ENCODE data around the gene CHCHD6. TPM values are rescaled to one million over a fixed set of nuclear protein-coding genes. Genes with fewer than 3 reads are reported as not detected.

Gene CHCHD6
- total and polyA plus RNA-seq, 12 donors: 10.6 to 22.5 (median 17.6) TPM

DNA sequence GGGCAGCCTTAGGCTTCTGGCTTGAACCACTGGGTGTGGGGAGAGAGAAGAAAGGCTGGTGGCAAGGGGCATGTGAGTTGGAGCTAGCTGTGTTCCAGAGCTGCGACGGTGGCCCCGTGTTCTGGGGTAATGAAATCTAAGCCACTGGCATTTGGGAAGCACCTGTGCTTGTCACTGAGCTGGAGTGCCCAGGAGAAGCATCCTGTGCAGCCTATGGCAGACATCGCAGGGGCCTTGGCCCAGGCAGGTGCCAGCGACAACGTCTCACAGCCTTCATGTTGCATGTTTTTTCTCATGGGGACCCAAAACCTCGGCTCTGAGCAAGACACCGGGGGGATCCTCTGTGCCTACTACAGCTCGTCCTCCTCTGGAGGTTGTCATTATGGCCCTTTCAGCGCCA, 187.8 kb downstream of the CHCHD6 start:
- Histone ChIP-seq H3K27me3 (no peaks in the 10 kb centered on the region), H3K4me3 (no peak overlapping the region), H3K9me3 (replicated peaks in 1 of 3) (no peaks in the 10 kb centered on the region), H3K27ac (no peak overlapping the region), H3K36me3 (replicated peaks in 1 of 2) (no peaks in the 10 kb centered on the region), H3K4me1 (replicated peaks in 1 of 2) (peaks cover 11 to 27% of the 10 kb centered on the region in 2 donors)
- intact Hi-C loops (cut with DNase I): no loop called here
- TF ChIP-seq, protein P1, sequence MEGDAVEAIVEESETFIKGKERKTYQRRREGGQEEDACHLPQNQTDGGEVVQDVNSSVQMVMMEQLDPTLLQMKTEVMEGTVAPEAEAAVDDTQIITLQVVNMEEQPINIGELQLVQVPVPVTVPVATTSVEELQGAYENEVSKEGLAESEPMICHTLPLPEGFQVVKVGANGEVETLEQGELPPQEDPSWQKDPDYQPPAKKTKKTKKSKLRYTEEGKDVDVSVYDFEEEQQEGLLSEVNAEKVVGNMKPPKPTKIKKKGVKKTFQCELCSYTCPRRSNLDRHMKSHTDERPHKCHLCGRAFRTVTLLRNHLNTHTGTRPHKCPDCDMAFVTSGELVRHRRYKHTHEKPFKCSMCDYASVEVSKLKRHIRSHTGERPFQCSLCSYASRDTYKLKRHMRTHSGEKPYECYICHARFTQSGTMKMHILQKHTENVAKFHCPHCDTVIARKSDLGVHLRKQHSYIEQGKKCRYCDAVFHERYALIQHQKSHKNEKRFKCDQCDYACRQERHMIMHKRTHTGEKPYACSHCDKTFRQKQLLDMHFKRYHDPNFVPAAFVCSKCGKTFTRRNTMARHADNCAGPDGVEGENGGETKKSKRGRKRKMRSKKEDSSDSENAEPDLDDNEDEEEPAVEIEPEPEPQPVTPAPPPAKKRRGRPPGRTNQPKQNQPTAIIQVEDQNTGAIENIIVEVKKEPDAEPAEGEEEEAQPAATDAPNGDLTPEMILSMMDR (IDR thresholded peaks at IDR 0.05): no peak
- TF ChIP-seq POLR2A (IDR thresholded peaks at IDR 0.05): no peak
- 96 to 99% (median 98%) methylated on average over 7 to 10 of the region's 10 CpGs for WGBS, 4 donors
- no peak for DNase-seq

DNA sequence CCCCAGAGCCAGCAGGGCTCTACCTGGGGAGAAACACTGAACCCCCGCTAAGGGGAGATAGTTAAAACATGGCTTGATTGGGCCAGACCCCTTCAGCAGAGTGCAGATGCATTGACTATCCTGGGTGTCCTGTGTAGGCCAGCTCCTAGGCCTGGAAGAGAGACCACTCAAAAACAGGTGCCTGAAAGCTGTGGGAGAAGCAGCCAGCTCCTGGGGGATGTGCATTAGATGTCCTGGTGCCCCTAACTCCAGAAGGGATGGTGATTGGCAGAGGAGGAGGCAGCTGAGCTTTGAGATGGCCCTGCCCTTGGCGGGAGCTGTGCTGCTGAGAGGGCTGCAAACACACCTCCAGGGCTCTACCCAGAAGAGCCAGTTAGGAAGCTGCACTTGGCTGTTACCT, 189.6 kb downstream of the CHCHD6 start:
- Histone ChIP-seq H3K9me3 (replicated peaks in 1 of 3) (no peaks in the 10 kb centered on the region), H3K4me1 (replicated peaks in 1 of 2) (peaks cover 11 to 26% of the 10 kb centered on the region in 2 donors), H3K27me3 (no peaks in the 10 kb centered on the region), H3K27ac (no peak overlapping the region), H3K36me3 (replicated peaks in 1 of 2) (no peaks in the 10 kb centered on the region), H3K4me3 (no peak overlapping the region)
- TF ChIP-seq POLR2A (IDR thresholded peaks at IDR 0.05): no peak
- no peak for DNase-seq
- 87 to 100% (median 93%) methylated on average over 2 of the region's 2 CpGs for WGBS, 4 donors
- intact Hi-C loops (cut with DNase I): no loop called here

DNA sequence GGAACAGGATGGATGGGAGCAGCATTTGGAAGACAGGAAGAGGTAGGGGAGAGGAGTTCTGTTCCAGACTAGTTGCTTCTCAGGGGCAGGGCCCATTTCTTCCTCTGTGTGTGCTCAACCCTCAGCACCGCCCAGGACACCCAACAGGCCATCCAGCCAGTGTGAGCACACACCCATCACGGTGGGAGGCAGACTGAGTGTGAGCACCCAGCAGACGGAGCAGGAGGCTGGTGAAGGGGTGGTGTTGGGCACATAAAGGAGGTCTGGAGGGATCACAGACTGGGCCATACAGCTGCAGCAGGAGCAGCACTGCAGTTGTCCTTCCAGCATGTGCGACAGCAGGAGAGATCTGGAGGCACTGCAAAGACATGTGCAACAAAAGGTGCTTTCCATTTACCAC, 190.4 kb downstream of the CHCHD6 start:
- no peaks in the 10 kb centered on the region for H3K27me3 ChIP-seq
- no peaks in the 10 kb centered on the region for H3K36me3 ChIP-seq (replicated peaks in 1 of 2)
- no peak for DNase-seq
- H3K27ac ChIP-seq: no peak overlapping the region
- no peak overlapping the region for H3K4me3 ChIP-seq
- TF ChIP-seq POLR2A (IDR thresholded peaks at IDR 0.05): no peak
- TF ChIP-seq, protein P1 (IDR thresholded peaks at IDR 0.05): no peak
- H3K9me3 ChIP-seq (replicated peaks in 1 of 3): no peaks in the 10 kb centered on the region
- intact Hi-C loops (cut with DNase I): no loop called here
- H3K4me1 ChIP-seq (replicated peaks in 1 of 2): peaks cover 11 to 26% of the 10 kb centered on the region in 2 donors
- 95 to 100% (median 97%) methylated on average over 4 of the region's 4 CpGs for WGBS, 4 donors

DNA sequence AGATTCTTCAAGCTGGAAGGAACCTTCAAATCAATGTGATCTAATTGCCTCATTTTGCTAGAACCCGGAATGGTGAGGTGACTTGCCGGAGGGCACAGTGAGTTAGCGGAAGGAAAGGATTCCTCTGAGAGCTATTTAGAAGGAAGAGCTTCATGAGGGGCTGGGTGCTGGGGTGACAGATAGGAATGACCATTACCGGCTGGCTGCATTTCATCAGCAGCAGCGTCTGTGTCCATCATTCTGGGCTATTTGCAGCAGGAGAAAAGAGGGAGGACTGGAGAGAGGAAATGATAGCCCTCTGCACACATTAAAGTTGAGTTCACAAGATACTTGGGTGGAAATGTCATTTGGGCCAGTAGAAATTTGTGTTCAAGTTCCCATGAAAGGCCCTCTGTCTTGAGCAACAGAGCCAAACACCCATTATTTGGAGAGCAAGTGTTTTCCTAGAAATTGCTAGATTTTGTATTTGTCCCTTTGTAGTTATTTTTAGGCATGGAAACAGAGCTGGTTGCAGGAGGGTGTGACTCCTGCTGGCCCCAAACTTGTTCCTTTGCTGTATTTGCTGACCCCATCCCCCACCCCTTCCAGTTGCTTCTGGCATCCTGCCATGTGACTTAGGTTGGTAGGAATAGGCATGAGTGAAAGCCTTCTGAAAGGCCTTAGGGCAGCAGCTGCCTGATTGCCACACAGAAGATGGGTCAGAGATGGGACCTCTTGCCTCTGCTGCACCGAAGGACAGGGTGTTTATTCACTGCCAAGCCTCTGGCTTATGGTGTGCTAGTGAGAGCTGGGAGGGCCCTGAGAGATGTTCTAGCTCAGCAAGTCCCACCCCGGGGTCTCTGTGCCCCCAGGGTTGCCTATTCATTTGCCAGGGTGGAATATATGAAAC, 191.4 kb downstream of the CHCHD6 start:
- no peaks in the 10 kb centered on the region for H3K27me3 ChIP-seq
- WGBS, 4 donors: 72 to 88% (median 81%) methylated on average over 6 to 7 of the region's 7 CpGs
- peak; percentile 27 to 76 (median 59) for DNase-seq
- no peak overlapping the region for H3K4me3 ChIP-seq
- H3K27ac ChIP-seq: peak overlapping the region in 3 of 5 donors; percentile 23 to 67 (median 62)
- H3K36me3 ChIP-seq (replicated peaks in 1 of 2): no peaks in the 10 kb centered on the region
- no peaks in the 10 kb centered on the region for H3K9me3 ChIP-seq (replicated peaks in 1 of 3)
- TF ChIP-seq POLR2A (IDR thresholded peaks at IDR 0.05): no peak
- TF ChIP-seq, protein P1 (IDR thresholded peaks at IDR 0.05): no peak
- intact Hi-C loops (cut with DNase I): no loop called here
- H3K4me1 ChIP-seq (replicated peaks in 1 of 2): peaks cover 11 to 26% of the 10 kb centered on the region in 2 donors

Data from adrenal gland (tissue), 12 donors.